T-helper 22 cell (primary cell): ENCODE measurements around the gene DDO.
"Not testable (repeated sequence)": the region's sequence is repeated elsewhere in the genome, so short reads cannot be mapped to it uniquely, and the experiment has no call there.

Experiments
- DNase-seq: peaks from one replicate; pipeline ENCODE4 v3.0.0-alpha.2; 2020; ENCODE audit warnings: low read depth

DDO gene

DNA sequence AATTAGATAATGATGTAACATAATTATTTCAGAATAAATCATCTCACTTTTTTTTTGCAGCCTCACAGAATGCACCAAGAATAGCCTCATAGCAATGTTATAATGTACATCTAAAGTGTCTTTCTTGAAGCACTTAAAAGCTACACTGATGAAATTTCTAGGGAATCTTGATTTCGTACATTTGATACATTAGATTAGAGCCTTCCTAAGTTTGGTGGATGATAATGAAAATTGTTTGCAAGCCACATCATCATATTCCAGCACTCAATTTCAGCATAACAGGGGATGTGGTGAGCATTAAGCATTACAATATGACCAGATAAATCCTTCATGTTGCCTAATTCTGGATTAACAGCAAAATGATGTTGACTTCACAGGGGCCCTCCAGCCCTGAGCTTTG, 47.5 kb downstream of the DDO start:
- no peak for DNase-seq

DNA sequence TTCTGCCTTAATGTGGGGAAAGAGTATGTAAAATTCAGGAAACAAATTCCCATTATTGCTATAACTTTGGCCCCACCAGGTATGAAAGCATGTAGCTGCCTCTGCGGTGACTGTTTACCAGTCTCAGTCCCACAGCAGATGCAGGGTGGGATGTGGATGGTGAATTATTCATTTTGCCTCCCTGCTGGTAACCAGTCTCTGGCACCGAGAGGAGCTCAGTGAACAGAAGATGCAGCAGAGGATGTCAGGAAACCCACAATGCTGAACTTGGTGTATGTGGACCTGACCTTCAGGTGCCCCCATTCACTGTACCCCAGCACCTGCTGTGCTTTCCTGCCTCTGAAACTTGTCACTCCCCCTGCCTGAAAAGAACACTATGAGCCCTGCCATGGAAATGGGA, 48.4 kb downstream of the DDO start:
- DNase-seq, result no peak

DNA sequence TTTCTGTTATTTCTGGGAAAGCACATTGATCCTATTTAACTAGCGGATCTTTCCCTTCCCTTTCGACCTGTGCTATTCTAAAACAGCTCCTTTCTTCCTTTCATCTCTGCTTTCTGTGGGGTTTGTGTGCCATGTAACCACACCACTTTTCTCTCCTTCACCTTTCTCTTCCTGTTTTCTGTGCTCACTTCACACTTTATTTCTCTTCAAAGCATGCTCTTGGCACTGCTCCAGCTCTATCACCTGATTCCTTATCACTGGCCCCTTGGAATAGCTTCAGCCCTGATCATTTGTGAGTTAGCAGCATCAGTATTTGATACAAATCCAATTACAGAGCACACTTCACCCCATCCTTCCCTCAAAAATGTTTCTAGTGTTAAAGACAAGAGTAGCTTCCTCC, 49.1 kb downstream of the DDO start:
- DNase-seq, result no peak

DNA sequence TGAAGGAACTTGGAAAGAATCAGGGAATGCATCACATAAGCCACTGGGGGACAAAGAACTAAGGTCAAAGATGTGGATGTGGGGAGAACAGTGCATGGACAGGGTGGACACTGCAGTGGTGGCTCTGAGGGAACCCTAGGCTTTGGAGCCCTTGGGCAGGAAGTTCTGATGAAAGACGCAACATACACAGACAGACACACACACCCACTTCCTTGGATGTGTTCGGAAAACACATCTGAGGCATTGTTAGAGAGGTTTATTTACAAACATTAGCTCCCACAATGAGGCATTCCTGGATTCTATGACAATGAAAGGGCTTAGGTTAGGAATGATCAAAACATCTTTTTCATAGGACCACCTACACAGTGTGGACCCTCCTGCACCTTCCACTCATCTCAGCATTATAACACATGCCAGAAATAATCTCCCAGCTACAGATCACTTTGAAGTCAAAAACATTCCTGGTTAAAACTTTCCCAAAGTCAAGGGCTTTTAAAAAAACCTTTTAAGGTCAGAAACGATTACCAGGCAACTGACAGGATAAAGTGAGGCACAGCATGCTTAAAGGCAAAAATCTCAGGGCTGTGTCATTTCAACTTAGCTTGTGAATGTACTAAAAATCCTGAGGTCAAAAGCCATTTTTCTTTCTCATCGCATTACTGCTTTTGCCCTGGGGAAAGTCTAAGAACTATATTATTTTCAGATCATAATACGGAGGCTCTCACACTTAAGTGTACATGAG, 50.8 kb downstream of the DDO start:
- no peak for DNase-seq

DNA sequence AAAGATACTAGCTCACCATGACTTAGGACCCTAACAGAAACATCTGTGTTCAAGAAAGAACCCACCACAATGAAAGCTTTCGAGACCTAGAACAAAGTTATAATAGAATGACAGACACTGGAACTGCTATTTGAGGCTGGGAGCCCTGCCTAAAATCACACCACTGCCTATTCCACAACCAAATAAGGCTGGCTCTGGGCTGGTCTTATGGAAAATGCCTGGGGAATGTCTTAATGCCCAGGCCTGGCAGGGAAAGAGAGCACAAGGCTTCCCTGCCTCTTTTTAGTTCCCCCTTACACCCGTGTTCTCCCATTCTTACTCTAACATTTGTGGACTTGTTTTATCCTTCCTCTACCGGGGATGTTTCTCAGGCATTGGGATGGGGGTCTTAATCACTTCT, 51.6 kb downstream of the DDO start:
- DNase-seq, result no peak

DNA sequence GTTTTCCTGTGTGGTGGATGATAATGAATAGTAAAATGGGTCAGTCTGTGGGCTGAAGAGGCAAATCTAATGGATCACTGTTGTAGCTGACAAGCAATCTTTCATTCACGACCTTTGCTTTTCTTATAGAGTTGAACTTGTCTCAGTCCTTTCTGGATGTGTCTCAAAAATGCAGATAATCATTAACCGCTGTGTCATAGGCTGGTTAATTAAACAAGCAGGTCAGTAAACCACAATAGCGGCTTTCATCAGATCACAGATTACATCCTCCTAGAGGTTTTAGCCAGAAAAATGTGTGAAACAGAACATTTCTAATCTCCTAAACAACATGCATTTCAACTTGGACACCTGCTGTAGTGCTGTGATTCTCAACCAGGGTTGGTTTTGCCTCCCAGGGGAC, 54.7 kb downstream of the DDO start:
- no peak for DNase-seq

DNA sequence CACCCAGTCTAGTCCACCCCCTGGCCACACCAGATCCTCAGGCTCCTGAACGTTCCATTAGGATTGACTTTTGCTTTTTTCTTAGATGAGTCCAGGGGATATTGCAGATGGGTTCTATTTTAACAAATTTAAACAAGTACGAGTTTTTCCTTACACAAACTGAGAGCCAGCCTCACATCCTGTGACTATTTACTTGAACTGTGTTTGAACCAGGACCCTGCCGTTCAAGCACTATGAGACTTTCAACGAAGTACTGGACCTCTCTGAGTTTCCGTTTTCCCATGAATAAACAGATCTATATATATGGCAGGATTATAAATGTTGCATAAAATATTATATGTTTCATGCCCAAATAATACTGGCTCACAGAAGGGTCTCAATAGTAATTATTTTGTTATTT, 55.8 kb downstream of the DDO start:
- DNase-seq, result no peak

DNA sequence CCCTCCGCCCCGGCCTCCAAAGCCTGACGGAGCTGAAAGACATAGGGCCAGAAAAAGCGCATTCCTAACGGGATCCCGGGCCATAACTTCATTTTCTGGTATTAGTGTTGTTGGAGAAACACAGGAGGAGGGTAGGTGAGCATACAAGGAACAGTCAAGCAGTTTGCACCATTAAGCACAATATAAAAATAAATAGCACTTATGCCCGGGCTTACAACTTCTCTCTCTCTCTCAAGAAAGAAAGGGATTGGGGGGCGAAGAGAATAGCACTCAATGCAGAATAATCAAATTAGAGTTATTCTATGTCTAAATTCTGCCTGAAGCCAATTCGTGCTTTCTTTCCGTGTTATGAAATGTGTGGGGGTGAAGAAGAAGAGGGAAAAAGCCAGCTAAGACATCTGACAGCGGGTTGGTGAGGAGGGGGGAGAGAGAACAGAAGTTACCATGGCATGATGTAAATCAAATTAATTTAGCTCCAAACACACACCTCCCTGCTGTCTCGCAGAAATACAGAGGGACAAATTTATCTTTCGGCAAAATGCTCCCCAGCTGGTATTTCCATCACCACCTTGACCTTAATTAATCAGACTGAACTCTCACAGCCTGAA, 56.7 kb downstream of the DDO start:
- DNase-seq, result no peak

DNA sequence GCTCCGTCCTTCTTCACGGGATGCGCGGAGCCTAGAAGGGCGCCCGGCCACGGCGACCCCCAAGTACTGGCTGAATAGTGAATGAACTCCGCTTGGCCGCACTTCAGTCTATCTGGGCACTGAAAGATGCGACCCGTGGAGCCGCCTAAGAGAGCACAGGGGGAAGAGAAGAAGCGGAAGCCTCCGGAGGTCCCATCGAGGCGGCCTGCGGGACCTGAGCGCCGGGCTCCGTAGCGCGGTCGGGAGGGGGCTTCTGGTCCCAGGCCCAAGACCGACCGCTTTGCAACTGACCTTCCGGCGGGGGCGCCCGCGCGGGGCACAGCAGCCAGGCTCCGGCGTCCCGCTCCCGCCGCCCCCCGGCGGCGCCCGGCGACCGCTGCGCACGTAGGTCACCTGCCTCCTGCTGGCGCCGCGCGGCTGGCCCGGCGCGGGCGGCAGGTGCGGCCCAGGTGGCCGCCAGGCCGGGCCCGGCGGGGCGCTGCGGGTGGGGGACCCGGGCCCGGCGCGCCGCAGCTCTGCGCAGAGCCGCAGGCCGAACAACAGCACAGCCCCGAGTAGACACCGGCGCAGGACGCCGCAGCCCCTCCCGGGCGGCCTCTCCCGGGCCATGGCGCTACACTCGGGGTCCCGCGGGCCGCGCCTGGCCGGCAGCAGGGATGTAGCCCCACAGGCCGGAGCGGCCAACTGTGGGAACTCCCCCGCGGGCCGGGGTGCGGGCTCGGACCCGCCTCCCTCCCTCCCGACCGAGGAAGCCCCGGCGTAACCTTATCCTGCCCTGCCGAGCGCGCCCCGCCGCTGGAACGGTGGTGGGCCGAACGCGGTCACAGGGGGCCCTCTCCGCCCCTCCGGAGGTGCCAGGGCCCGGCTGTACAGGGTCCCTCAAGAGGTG, 57.5 kb downstream of the DDO start, which contains the start of gene METTL24:
METTL24 (minus strand) TSS at position 686 of the 889 bp plus-strand sequence; CDS start at position 609, 77 bp downstream.
- DNase-seq, result no peak

DNA sequence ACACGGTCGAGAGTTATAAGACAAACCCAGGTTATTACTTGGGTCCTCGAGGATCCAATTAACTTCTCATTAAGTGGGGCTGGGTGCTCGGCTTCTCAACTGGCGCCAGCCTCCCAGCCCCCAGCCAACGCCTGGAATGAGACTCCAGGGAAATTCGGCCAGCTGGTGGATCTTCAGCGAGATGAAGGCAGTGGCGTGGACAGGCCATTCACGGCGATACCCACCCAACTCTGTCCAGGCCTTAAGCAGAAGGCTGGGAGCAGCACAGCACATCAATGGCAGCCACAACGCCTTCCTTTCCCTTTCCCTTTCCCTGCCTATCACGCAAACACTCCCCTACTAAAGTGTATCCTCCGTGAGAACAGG, 58.1 kb downstream of the DDO start:
- DNase-seq, result no peak

DNA sequence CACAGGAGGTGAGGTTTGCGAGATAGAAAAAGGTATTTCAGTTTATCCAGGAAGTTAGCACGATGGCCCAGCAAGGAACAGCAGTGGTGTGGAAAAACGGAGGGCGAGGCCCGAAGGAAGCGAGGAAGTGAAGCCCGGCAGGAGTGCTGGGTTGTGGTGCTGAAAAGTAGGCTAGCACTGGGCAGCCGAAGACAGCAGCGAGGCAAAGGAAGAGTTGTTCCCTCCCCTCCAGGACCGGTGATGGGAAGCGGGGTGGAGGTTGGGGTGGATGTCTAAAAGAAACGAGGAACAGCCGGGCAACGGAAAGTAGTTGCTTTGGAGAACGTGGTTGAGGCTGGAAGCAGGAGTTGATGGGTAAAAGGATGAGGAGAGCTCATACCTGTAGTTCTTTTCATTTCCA, 58.6 kb downstream of the DDO start:
- DNase-seq, result no peak

DNA sequence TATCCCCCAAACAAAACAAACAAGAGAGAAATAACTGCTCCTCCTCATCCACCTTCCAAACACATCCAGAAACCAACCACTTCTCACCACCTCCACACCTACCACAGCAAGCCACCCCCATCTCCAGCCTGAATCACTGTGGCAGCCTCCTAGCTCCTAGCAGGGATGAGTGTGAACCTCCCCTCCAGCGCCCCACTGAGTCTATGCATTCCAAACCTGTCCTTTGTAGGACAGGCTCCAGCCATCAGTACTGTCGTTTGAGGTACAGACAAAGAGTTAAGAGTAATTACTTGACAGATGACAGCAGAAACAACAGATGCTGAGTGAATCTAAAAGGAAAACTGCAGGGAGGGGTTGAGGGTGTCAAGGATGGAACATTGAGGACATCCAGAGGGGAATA, 59.6 kb downstream of the DDO start:
- no peak for DNase-seq

DNA sequence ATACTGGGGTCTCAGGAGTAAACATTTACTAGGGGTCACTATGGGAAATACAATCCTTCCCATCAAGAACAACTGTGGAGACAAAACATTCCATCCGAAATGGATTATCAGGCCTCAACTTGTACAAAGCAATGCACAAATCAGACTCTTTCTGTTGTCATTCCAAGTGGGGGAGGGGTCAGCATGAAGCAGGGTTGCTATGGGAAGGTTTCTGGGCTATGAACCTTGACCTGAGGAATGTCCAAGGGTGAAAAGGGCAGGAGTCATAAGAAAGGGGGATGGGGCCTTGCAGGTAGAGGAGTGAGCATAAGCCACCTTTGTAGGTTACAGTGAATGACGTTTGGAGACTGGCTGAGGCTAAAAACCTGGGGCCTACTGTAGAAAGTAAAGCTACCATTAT, 60.4 kb downstream of the DDO start:
- no peak for DNase-seq

DNA sequence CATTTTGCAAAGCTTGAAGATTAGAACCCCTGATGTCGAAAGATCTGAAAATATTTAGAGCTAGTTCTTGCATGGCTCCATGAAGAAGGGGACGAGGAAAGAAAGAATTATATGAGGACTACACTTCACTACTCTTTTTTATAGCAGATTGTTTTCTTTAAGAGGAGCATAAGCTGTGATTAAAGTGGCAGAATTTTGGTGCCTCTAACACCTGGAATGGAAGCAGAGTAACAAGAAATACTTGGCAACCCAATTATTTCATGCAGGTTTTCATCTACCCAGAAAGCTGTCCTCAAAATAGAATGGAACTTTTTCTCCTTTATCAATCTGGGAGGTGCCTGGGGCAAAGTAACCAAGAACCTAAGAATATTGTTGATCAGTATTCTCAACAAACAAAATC, 61.2 kb downstream of the DDO start:
- DNase-seq, result no peak

DNA sequence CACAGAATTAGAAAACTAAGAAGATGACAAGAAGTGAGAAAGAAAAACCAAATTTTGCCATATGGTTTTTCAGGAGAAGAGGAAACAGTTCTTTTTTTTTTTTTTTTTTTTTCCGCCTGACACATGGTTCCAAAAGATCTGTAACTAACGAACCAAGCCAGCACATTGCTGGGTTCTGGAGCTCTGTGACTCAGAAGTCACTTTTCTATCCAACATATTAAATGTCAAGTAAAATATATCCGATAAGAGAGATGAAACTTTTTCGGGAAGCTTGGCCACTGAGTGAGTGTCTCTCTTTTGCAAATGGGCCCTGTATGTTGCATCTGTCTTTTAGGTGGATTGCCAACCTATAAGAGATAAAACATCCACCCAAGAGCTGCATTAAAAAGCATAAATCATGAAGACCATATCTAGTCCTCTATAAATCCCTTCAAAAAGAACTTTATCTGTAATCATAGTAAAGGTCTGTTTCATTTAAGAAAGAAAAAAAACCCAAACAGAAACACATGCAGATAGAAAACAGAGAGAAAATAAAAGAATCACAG, 61.8 kb downstream of the DDO start:
- no peak for DNase-seq

DNA sequence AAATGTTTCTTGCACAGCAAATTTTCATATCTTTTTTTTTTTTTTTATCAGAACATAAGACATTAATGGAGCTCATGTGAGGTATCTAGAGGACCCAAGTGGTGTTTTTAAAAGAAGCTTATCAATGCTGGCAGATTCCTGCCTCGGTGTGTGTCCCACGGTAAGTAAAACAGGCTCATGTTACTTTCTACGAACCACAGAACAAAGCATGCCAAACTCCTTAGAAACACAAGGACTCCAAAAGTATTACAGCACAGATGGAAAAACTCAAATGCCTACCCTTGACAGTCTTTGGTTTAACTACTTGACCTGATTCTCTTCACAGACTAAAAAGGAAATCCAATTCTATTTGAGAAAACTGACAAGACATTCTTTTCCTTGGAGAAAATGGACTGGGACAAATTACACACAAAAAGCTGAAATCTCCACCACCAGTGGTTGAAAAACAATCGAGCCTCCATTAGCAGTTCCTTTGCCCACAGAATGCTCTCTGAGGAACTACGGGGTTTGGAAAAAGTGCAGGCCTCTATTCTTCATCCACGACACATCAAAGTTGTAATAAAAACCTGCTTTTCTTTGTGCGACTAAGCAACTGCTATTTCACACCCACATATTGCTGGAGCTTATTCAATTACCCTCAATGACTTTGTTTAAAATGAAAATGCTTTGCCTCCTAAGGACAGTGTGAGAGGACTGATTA, 62.7 kb downstream of the DDO start:
- DNase-seq, result no peak

DNA sequence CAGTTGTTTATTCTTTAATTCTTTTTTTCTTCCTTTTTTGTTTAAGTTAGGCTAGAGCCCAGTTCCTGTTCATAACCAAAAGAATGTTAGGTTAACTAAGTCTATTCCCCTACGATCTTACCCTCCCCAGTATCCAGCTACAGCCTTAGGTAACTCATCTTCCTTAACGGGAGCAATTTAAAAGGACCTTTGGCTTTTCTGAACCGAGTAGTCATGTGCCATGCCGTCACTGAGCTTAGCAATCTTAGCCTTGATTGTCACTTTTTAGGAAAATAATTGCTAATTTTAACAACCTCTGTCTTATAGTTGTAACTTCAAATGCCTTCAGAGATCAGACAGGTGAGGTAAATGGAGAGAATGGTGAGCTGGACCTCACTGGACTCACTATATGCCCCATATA, 63.4 kb downstream of the DDO start:
- no peak for DNase-seq

DNA sequence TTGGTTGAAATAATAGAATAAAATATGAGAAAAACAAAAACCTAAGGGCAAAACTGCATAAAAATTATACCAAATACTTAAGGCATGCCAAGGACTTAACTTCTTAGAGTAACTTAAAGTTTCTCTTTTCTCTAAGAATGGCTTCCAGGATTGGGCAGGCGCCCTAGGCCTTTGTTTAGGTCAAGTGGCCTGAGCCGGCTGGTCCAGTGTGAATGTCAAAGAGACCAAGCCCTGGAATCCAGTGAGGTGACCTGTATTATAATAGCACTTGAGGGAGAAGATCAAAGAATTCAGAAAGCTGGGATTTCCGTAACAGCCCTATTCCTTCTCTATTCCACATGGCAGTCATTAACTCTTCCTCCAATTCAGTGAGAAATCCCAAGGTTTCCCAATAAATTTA, 63.8 kb downstream of the DDO start:
- DNase-seq, result no peak

DNA sequence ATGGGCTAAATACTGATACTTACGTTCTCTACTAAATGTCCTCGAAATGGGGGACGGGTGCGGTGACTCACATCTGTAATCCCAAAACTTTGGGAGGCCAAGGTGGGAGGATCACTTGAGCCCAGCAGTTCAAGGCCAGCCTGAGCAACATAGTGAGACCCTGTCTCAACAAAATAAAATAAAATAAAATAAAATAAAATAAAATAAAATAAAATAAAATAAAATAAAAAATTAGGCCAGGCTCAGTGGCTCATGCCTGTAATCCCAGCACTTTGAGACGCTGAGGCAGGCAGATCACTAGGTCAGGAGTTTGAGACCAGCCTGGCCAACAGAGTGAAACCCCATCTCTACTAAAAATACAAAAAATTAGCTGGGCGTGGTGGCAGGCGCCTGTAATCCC, 64.8 kb downstream of the DDO start:
- not testable (repeated sequence) for DNase-seq

DNA sequence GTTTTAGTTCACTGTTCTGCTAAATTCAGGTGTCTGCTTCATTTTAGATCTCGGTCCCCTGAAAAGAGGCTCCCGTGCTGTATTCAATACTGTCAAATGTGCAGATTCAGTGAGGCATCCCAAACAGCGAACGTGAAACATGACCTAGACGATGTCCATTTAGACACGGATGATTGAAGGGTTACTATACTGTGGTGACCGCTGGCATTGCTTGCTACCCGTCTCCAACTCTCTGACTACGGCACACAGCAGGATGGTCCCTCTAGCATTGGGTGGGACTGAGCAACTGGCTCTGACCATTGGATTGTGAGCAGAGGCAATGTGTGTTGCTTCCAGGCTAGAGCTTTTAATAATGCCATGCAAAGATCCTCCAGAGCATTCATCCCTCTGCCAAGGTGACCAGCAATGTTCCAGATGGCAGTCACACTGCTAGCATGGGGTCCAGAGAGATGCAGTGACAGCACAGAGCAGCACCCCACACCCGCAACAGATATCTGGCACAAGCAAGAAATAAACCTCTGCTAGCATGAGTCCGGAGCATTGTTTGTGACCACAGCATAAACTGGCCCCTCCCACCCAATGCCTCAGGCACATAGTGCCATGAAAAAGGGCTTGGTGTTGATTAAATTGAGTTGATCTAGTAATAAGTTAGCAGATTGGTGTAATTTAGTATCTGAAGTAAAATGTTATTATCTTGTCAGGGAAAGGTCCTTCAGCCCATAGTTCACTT, 66.2 kb downstream of the DDO start:
- DNase-seq, result no peak

DNA sequence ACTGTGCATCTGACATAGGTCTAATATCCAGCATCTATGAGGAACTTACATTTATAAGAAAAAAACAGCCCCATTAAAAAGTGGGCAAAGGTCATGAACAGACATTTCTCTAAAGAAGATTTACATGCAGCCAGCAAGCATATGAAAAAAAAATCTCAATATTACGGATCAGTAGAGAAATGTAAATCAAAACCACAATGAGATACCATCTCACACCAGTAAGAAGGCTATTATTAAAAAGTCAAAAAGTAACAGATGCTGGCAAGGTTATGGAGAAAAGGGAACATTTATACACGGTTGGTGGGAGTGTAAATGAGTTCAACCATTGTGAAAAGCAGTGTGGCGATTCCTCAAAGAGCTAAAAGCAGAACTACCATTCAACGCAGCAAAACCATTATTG, 70.3 kb downstream of the DDO start:
- DNase-seq, result no peak

DNA sequence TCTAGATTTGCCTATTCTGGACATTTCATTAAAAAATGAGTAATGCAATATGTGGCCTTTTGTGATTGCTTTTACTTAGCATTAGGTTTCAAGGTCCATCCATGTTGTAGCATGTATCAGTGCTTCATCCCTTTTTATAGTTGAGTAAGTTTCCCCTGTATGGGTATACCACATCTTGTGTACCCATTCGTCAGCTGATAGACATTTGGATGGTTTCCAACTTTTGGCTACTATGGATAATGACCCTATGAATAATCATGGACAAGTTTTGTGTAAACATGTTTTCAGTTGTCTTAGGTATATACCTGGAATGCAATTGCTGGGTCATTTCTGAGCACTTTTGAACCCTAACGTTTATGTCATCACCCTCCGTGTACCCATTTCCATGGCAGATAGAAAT, 72.6 kb downstream of the DDO start:
- no peak for DNase-seq
